Osteocyte (in vitro differentiated cells): ENCODE measurements around the gene DMRTA1. TPM values are rescaled to one million over a fixed set of nuclear protein-coding genes. Genes with fewer than 3 reads are reported as not detected.
"Not testable (repeated sequence)": the region's sequence is repeated elsewhere in the genome, so short reads cannot be mapped to it uniquely, and the experiment has no call there.

Experiments used
- DNase-seq: peaks from one replicate; pipeline ENCODE4 v3.0.0; 2021; ENCODE audit warnings: mixed read lengths; ENCODE audit not compliant: unreplicated experiment; ENCODE audit errors: extremely low spot score
- H3K27ac Mint-ChIP-seq: one replicate; pipeline ENCODE4 v1.8.0; 2021; ENCODE audit warnings: mild to moderate bottlenecking, mixed read lengths; ENCODE audit not compliant: unreplicated experiment
- H3K27me3 Mint-ChIP-seq: one replicate; pipeline ENCODE4 v1.8.0; 2021; ENCODE audit warnings: mixed read lengths; ENCODE audit not compliant: unreplicated experiment
- H3K36me3 Mint-ChIP-seq: one replicate; pipeline ENCODE4 v1.8.0; 2021; ENCODE audit warnings: mixed read lengths; ENCODE audit not compliant: unreplicated experiment
- H3K4me1 Mint-ChIP-seq: one replicate; pipeline ENCODE4 v1.8.0; 2021; ENCODE audit warnings: mixed read lengths; ENCODE audit not compliant: unreplicated experiment
- H3K4me3 Mint-ChIP-seq: one replicate; pipeline ENCODE4 v1.8.0; 2021; ENCODE audit warnings: mild to moderate bottlenecking, moderate library complexity, mixed read lengths; ENCODE audit not compliant: unreplicated experiment
- H3K9me3 Mint-ChIP-seq: one replicate; pipeline ENCODE4 v1.8.0; 2021; ENCODE audit warnings: mixed read lengths; ENCODE audit not compliant: unreplicated experiment
- total RNA-seq: library from RNA; stranded (reverse); gene quantifications from 2 replicates; pipeline ENCODE4 v1.2.1, GENCODE V29; 2021
- TF ChIP-seq, protein P1 (sequence below): fragments of 200-600 bp; sonication (generic); IDR thresholded peaks from 2 replicates; pipeline ENCODE4 v1.5.0; 2021; ENCODE audit warnings: antibody characterized with exemption, mild to moderate bottlenecking, moderate library complexity

DMRTA1 gene
- total RNA-seq, 1 donor from 2014 or later: 0.40 TPM

GRCh38 chr9:22457448-22457847, 10.8 kb downstream of the DMRTA1 start:
- peaks cover 37% of the 10 kb centered on the region for H3K27me3 Mint-ChIP-seq
- no peaks in the 10 kb centered on the region for H3K9me3 Mint-ChIP-seq
- H3K27ac Mint-ChIP-seq: no peak overlapping the region

DNA sequence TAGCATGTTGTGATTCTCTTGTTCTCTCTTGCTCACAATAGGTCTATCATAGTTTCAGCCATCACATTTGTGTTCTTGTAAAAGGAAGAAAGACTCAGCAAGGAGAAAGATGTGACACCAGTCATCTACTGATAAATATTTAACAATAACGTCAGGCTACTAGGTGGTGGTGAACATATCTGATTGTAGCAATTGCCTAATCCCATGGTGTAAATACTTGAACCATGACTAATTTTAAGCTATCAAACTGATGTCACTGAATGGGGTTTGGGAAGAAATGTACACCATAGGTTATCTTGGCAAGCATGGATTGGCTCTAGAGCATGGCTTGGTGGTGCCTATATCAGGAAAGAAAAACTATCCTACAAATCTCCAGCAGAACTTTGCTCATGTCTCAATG, 16.6 kb downstream of the DMRTA1 start:
- Mint-ChIP-seq H3K36me3 (no peaks in the 10 kb centered on the region), H3K27me3 (peaks cover 19% of the 10 kb centered on the region), H3K27ac (no peak overlapping the region), H3K9me3 (no peaks in the 10 kb centered on the region), H3K4me1 (no peaks in the 10 kb centered on the region), H3K4me3 (no peak overlapping the region)
- TF ChIP-seq, protein P1, sequence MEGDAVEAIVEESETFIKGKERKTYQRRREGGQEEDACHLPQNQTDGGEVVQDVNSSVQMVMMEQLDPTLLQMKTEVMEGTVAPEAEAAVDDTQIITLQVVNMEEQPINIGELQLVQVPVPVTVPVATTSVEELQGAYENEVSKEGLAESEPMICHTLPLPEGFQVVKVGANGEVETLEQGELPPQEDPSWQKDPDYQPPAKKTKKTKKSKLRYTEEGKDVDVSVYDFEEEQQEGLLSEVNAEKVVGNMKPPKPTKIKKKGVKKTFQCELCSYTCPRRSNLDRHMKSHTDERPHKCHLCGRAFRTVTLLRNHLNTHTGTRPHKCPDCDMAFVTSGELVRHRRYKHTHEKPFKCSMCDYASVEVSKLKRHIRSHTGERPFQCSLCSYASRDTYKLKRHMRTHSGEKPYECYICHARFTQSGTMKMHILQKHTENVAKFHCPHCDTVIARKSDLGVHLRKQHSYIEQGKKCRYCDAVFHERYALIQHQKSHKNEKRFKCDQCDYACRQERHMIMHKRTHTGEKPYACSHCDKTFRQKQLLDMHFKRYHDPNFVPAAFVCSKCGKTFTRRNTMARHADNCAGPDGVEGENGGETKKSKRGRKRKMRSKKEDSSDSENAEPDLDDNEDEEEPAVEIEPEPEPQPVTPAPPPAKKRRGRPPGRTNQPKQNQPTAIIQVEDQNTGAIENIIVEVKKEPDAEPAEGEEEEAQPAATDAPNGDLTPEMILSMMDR: no peak
- no peak for DNase-seq

More at GRCh38 chr9:22457448-22457847, 10.8 kb downstream of the DMRTA1 start:
- no peak for DNase-seq
- Mint-ChIP-seq H3K4me3 (no peak overlapping the region), H3K4me1 (no peaks in the 10 kb centered on the region), H3K36me3 (no peaks in the 10 kb centered on the region)
- TF ChIP-seq, protein P1: no peak

DNA sequence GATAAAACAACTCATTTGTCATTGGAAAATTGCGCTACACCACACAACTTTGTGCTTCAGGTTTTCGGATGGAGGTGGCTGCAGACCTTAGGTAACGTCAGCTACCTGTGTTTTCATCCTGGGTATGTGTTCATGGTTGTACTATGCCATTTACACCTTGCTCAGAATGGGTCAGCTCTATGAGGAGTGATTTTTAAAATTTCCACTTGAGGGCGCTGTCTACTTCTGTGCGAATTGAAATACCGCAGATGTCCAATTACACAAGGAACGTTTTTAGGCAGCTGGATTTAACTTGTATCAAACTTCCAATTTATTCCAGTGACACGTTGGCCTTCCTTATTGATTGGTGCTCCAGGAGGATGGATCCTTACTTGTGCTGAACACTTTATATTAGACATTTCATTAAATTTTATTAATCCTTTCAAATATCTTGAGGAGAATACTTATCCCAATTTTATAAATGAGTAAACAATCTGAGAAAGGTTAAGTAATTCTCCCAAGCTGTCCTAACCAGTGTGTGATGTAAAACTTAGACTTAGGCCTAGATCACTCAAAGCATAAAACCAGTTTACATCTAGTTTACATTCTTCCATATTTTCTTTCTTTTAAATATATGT, 23.4 kb downstream of the DMRTA1 start:
- no peaks in the 10 kb centered on the region for H3K36me3 Mint-ChIP-seq
- no peaks in the 10 kb centered on the region for H3K9me3 Mint-ChIP-seq
- TF ChIP-seq, protein P1: peak; percentile 61
- H3K4me3 Mint-ChIP-seq: no peak overlapping the region
- H3K4me1 Mint-ChIP-seq: no peaks in the 10 kb centered on the region
- DNase-seq: no peak
- peaks cover 12% of the 10 kb centered on the region for H3K27me3 Mint-ChIP-seq
- no peak overlapping the region for H3K27ac Mint-ChIP-seq

DNA sequence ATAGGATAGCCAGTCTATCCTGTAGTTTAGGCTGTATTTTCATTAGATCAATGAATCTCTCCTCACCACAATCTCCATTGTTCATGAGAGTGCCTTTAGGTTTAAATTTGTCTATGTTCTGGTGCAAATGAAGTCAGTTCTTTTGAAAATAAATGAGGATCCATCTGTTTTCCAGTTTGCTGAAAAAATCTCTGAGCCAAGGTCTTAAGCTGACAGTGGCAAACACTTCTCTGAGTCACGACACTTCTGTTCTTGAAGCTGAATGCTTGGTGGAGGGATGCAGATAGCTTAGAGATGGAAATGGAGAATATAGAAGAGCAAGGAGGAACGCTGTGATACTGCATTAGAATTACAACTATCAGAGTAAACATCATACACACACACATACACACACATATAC, 34.9 kb downstream of the DMRTA1 start:
- H3K9me3 Mint-ChIP-seq: no peaks in the 10 kb centered on the region
- no peak overlapping the region for H3K4me3 Mint-ChIP-seq
- H3K36me3 Mint-ChIP-seq: no peaks in the 10 kb centered on the region
- no peak for DNase-seq
- no peak overlapping the region for H3K27ac Mint-ChIP-seq
- peaks cover 23% of the 10 kb centered on the region for H3K27me3 Mint-ChIP-seq
- no peaks in the 10 kb centered on the region for H3K4me1 Mint-ChIP-seq
- TF ChIP-seq, protein P1: no peak

DNA sequence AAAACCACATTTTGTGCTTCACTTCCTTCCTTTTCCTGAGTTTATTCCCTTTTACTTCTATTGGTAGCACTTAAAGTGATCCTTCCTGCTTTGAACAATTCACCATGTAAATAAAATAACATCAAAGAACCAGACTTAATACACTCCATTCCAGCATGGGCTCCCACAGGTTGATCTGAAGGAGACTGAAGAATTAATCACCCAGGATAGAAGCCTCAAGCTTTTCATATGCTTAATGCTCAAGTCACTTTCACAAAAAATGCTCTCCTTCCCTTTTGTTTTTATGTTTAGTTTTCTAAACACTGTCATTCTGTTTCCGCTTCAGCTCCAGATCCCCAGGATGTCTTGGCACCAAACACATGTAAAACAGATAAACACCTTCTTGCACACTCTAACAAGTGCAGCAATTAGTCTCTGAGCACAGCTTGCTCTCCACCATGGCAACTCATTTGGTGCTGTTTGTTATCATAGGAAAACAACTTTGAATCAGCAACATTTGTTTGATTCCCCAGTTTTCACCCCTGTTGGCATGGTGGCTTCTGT, 37.0 kb downstream of the DMRTA1 start:
- Mint-ChIP-seq H3K9me3 (peaks cover 2% of the 10 kb centered on the region), H3K4me1 (no peaks in the 10 kb centered on the region), H3K27ac (no peak overlapping the region), H3K27me3 (peaks cover 13% of the 10 kb centered on the region), H3K4me3 (no peak overlapping the region), H3K36me3 (no peaks in the 10 kb centered on the region)
- no peak for DNase-seq
- TF ChIP-seq, protein P1: no peak

GRCh38 chr9:22496197-22496596, 49.6 kb downstream of the DMRTA1 start:
- H3K4me3 Mint-ChIP-seq, H3K36me3 Mint-ChIP-seq, H3K4me1 Mint-ChIP-seq, H3K27me3 Mint-ChIP-seq, DNase-seq, H3K27ac Mint-ChIP-seq, H3K9me3 Mint-ChIP-seq: not testable (repeated sequence)
